T-cell (primary cell): ENCODE measurements around the gene BTBD7. TPM values are rescaled to one million over a fixed set of nuclear protein-coding genes. Genes with fewer than 3 reads are reported as not detected.

Experiments used
- ATAC-seq, 4 experiments: fragments of 200-7000 bp in 3 of 4; fragments of 150-1000 bp in 1 of 4; cut with Tn5 transposase; replicated peaks in 1 of 4; 1 replicate in 3 of 4; 2 replicates in 1 of 4; pipeline ENCODE4 v1.10.0; 2021; ENCODE audit warnings: moderate library complexity in 3 of 4, mild to moderate bottlenecking in 2 of 4, moderate number of reproducible peaks in 1 of 4
- CTCF ChIA-PET, 2 donors: fragments of 300-600 bp; sonication (Branson Sonifier 250); formaldehyde crosslinking; loops; one replicate each; lab custom pipeline; 2022; ENCODE audit warnings: antibody characterized with exemption in 2 of 2; lab: Charles Lee
- POLR2A ChIA-PET, 2 donors: fragments of 300-600 bp; sonication (Branson Sonifier 250); formaldehyde crosslinking; loops; one replicate each; lab custom pipeline; 2022; ENCODE audit warnings: antibody characterized with exemption in 2 of 2; lab: Charles Lee
- DNase-seq, 35 experiments: peaks; one replicate each; pipeline versions ENCODE4 v3.0.0 to v3.0.0-alpha.2; 2013 to 2023
- H3K27ac ChIP-seq: one replicate; pipeline ENCODE4 v1.5.1; 2013; ENCODE audit warnings: low read length
- H3K27me3 ChIP-seq, 2 experiments: replicated peaks in 1 of 2; 1 replicate in 1 of 2; 2 replicates in 1 of 2; pipeline versions ENCODE4 v1.6.1 to v1.7.0; 2013; ENCODE audit warnings: low read length in 1 of 2, mixed read lengths in 1 of 2; ENCODE audit not compliant: control insufficient read depth in 2 of 2, insufficient read depth in 2 of 2; ENCODE audit errors: extremely low read depth in 1 of 2
- H3K36me3 ChIP-seq, 2 donors: 1 replicate in 1 of 2; 2 replicates in 1 of 2; pipeline versions ENCODE4 v1.6.1 to v1.7.0; 2013; ENCODE audit warnings: low read length in 1 of 2; ENCODE audit not compliant: control insufficient read depth in 2 of 2, insufficient read depth in 1 of 2; ENCODE audit errors: extremely low read depth in 1 of 2
- H3K4me1 ChIP-seq, 2 experiments: 1 replicate in 1 of 2; 2 replicates in 1 of 2; pipeline versions ENCODE4 v1.6.1 to v1.7.0; 2013; ENCODE audit warnings: low read length in 2 of 2, mixed read lengths in 1 of 2; ENCODE audit not compliant: insufficient read depth in 2 of 2, control insufficient read depth in 1 of 2; ENCODE audit errors: extremely low read depth in 1 of 2
- H3K4me3 ChIP-seq, 2 donors: 1 replicate in 1 of 2; 2 replicates in 1 of 2; pipeline versions ENCODE4 v1.5.1 to v1.7.0; 2013; ENCODE audit warnings: mild to moderate bottlenecking in 2 of 2, low read length in 1 of 2, moderate library complexity in 1 of 2; ENCODE audit not compliant: control insufficient read depth in 1 of 2; ENCODE audit errors: extremely low read depth in 1 of 2
- H3K9me3 ChIP-seq: 2 replicates; pipeline ENCODE4 v1.7.0; 2013
- H3K27ac Mint-ChIP-seq, 2 donors: one replicate each; pipeline ENCODE4 v1.8.0; 2020 to 2021; ENCODE audit warnings: mild to moderate bottlenecking in 2 of 2, mixed read lengths in 2 of 2
- H3K27me3 Mint-ChIP-seq, 2 donors: one replicate each; pipeline ENCODE4 v1.8.0; 2021 to 2022; ENCODE audit warnings: mixed read lengths in 2 of 2
- H3K36me3 Mint-ChIP-seq: one replicate; pipeline ENCODE4 v1.8.0; 2021; ENCODE audit warnings: mixed read lengths
- H3K4me1 Mint-ChIP-seq, 3 donors: one replicate each; pipeline ENCODE4 v1.8.0; 2020 to 2022; ENCODE audit warnings: mixed read lengths in 3 of 3, mild to moderate bottlenecking in 1 of 3
- H3K4me3 Mint-ChIP-seq, 3 donors: one replicate each; pipeline ENCODE4 v1.8.0; 2020 to 2022; ENCODE audit warnings: mild to moderate bottlenecking in 3 of 3, mixed read lengths in 3 of 3, moderate library complexity in 3 of 3
- H3K9me3 Mint-ChIP-seq, 3 donors: one replicate each; pipeline ENCODE4 v1.8.0; 2020 to 2022; ENCODE audit warnings: mixed read lengths in 3 of 3
- WGBS: methylation state at CpG from one replicate; pipeline ENCODE4 v1.1.5; 2013; ENCODE audit warnings: missing lambda C conversion rate; ENCODE audit not compliant: insufficient coverage; 5-methylcytosine and 5-hydroxymethylcytosine counted together
- total RNA-seq, 35 experiments: library from RNA in 6 of 35; stranded (reverse) in 6 of 35; fragments of 120-200 nt in 1 of 35; gene quantifications; one replicate each; pipeline versions ENCODE4 v1.2.1 to v1.2.4 and lab custom pipeline; 2013 to 2026

Gene BTBD7
- total RNA-seq, 5 donors from 2014 or later (not counting 1 experiment from before 2014, with no cell fraction given) = 21.6 to 26.1 (median 26.0) TPM

DNA sequence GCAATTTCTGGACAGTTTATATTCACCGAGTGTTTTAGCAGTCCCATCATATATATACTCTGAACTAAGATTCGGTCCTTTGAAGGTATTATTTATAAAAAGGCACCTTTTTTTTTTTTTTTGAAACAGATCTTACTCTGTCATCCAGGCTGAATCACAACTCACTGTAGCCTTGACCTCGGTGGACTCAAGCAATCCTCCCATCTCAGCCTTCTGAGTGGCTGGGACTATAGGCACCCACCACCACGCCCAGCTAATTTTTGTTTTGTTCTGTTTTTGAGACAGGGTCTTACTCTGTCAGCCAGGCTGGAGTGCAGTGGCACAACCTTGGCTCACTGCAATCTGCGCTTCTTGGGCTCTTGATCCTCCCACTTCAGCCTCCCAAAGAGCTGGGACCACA is 52.1 kb downstream of the BTBD7 start:
- WGBS = 100% methylated on average over 1 of the region's 5 CpGs
- DNase-seq (no peak), ATAC-seq (no peak)
- Mint-ChIP-seq H3K9me3 (no peaks in the 10 kb centered on the region), H3K27me3 (no peaks in the 10 kb centered on the region), H3K4me1 (peaks cover 12 to 16% (median 13%) of the 10 kb centered on the region in 3 donors), H3K36me3 (peaks cover 27% of the 10 kb centered on the region), H3K27ac (no peak overlapping the region), H3K4me3 (no peak overlapping the region)
- CTCF ChIA-PET = no interaction called here
- H3K27me3 ChIP-seq = no peaks in the 10 kb centered on the region
- peaks cover 0 to 3% of the 10 kb centered on the region in 2 experiments for H3K4me1 ChIP-seq
- no peaks in the 10 kb centered on the region for H3K9me3 ChIP-seq
- peaks cover 0 to under 1% of the 10 kb centered on the region in 2 donors for H3K36me3 ChIP-seq
- no peak overlapping the region for H3K4me3 ChIP-seq
- POLR2A ChIA-PET = no interaction called here
- H3K27ac ChIP-seq = no peak overlapping the region

DNA sequence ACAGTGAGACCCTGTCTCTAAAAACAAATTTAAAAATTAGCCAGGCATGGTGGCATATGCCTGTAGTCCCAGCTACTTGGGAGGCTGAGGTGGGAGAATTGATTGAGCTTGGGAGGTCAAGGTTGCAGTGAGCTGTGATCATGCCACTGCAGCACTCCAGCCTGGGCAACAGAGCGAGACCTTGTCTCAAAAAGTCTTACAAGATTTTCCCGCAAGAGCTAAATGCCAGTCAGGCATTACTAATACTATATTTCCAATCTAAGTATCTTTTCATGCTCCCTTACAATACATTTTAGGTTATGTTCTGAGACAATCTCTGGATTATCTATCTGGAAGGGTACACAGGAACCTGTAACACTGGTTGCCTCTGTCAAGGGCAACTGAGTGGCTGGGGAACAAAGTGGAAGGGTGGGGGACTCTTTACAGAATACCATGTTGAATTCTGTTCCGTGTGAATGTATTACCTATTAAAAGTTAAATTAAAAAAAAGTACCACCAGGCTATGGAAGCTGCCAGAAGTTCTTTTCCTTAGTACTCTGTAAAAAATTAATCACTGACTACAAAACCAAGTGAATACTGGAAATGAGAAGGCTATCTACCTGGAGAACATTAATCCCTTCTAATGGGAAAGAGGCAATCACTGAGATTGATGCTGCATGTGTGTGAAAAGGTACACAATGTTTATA is 56.7 kb downstream of the BTBD7 start:
- Histone ChIP-seq H3K27me3 (no peaks in the 10 kb centered on the region), H3K9me3 (no peaks in the 10 kb centered on the region), H3K27ac (no peak overlapping the region), H3K36me3 (peaks cover 2 to 3% of the 10 kb centered on the region in 2 donors), H3K4me1 (peaks cover 0 to 2% of the 10 kb centered on the region in 2 experiments), H3K4me3 (no peak overlapping the region)
- H3K4me3 Mint-ChIP-seq = no peak overlapping the region
- CTCF ChIA-PET = no interaction called here
- H3K27me3 Mint-ChIP-seq = no peaks in the 10 kb centered on the region
- H3K36me3 Mint-ChIP-seq = peaks cover 34% of the 10 kb centered on the region
- WGBS = 100% methylated on average over 1 of the region's 3 CpGs
- DNase-seq = no peak
- no peaks in the 10 kb centered on the region for H3K9me3 Mint-ChIP-seq
- H3K4me1 Mint-ChIP-seq = peaks cover 2 to 11% (median 7%) of the 10 kb centered on the region in 3 donors
- H3K27ac Mint-ChIP-seq = no peak overlapping the region
- POLR2A ChIA-PET = no interaction called here
- ATAC-seq = no peak

DNA sequence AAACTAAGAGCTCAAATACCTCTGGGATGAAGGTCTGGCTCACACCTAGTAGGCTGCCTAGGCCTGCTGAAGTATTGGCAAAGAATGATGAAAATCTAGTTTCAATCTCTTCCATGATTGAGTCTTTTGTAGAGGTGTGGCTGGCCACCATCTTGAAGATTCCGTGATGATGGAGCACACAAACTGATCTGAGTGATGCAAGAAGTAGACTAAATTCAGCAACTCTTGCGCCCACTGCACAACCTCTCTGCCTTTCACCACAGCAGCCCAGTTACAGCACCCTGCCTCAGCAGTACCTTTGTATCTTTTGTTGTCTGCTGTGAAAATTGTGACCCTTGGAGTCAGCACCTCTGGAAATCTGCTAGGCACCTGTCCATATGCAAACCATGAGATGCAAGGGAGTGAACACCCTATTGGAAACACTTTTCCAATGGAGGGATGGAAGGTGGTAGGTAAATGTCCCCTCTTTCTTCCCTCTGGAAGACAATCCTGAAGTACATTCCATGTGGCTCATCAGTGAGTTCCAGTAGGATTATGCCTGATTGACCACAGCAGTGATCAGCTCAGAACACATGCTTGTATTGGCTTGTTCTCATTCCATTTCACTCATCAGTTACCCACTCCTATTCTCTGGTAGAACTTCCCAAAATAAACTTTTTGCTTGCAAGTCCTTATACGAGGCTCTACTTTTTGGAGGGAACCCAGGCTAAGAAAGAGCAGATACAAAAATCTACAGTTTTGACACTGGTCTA is 58.6 kb downstream of the BTBD7 start:
- CTCF ChIA-PET = interaction anchor here in 1 of 2 donors (0.5 kb wide), 1 partner anchor 542 kb away, joined by 5 read pairs; no protein-coding TSS in a partner anchor
- Mint-ChIP-seq H3K36me3 (peaks cover 32% of the 10 kb centered on the region), H3K27me3 (no peaks in the 10 kb centered on the region), H3K27ac (no peak overlapping the region), H3K4me1 (peaks cover 2 to 16% (median 5%) of the 10 kb centered on the region in 3 donors), H3K4me3 (no peak overlapping the region), H3K9me3 (no peaks in the 10 kb centered on the region)
- ATAC-seq (no peak), DNase-seq (no peak)
- H3K4me3 ChIP-seq = no peak overlapping the region
- no CpG with 5 or more reads among the region's 3 CpGs for WGBS
- H3K4me1 ChIP-seq = no peaks in the 10 kb centered on the region
- H3K27ac ChIP-seq = no peak overlapping the region
- POLR2A ChIA-PET = no interaction called here
- no peaks in the 10 kb centered on the region for H3K27me3 ChIP-seq
- no peaks in the 10 kb centered on the region for H3K9me3 ChIP-seq
- H3K36me3 ChIP-seq = peaks cover 2 to 3% of the 10 kb centered on the region in 2 donors

DNA sequence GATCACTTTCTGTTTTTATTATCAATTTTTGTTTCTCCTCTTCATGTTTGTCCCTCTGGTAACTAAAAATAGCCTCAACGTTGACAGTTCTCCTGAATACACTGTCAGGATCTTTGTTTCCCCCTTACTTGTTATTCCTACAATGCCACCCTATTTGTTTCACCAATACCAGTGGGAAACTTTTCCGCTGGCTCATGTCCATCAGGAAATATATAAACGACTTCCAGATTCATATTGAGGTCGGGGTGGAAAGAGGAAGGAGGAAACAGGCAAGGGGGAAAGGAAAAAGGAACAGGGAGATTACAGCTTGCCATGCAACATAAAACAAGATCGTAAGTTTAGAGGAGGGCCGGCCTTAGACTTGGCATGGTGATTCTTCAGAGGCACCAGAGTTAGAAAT is 61.7 kb downstream of the BTBD7 start:
- Mint-ChIP-seq H3K27me3 (no peaks in the 10 kb centered on the region), H3K4me1 (peaks cover 5 to 36% (median 21%) of the 10 kb centered on the region in 3 donors), H3K36me3 (peaks cover 26% of the 10 kb centered on the region), H3K9me3 (no peaks in the 10 kb centered on the region), H3K27ac (no peak overlapping the region), H3K4me3 (no peak overlapping the region)
- DNase-seq (no peak), ATAC-seq (no peak)
- POLR2A ChIA-PET = no interaction called here
- no peaks in the 10 kb centered on the region for H3K4me1 ChIP-seq
- H3K9me3 ChIP-seq = no peaks in the 10 kb centered on the region
- CTCF ChIA-PET = no interaction called here
- H3K27ac ChIP-seq = no peak overlapping the region
- H3K36me3 ChIP-seq = peaks cover 2 to 3% of the 10 kb centered on the region in 2 donors
- no peaks in the 10 kb centered on the region for H3K27me3 ChIP-seq
- WGBS = 83% methylated on average over 3 of the region's 6 CpGs
- H3K4me3 ChIP-seq = no peak overlapping the region

DNA sequence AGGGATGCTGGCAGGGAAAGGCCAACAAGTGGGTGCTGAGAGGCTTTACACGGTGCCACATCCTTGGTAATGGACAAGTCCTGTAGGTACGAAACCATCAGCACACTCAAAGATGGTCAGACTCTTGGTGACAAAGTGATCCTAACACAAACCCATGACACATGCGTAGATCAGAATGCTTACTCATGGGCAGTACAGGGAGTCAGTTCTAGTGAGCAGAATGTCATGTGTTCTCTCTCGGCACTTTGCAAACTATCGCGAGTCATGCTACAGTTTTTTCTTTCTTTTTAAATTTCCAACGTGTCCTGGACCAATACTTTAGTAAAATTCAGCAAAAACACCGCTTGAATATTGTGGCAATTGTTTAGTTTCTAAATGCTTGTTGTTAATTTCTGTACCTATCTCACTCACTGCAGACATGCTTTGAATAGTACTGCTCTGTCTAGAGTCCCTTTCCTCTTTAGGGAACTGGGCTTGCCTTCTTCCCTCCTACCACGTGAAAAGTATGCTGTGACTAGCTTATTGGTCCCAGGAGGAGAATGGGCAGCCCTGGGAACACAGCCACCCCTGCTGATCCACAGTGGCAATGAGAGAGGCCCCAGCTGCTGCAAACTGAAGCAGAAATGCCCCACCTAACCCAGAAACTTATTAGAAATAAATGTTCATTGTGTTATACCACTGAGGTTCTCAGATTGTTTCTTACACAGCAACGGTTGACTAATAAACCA is 63.3 kb downstream of the BTBD7 start:
- H3K27ac Mint-ChIP-seq = no peak overlapping the region
- 100% methylated on average over 2 of the region's 10 CpGs for WGBS
- H3K4me1 Mint-ChIP-seq = peaks cover 9 to 38% (median 26%) of the 10 kb centered on the region in 3 donors
- Histone ChIP-seq H3K4me1 (no peaks in the 10 kb centered on the region), H3K27me3 (no peaks in the 10 kb centered on the region), H3K36me3 (peaks cover 2% of the 10 kb centered on the region in 2 donors), H3K9me3 (no peaks in the 10 kb centered on the region), H3K27ac (no peak overlapping the region), H3K4me3 (no peak overlapping the region)
- peaks cover 29% of the 10 kb centered on the region for H3K36me3 Mint-ChIP-seq
- H3K4me3 Mint-ChIP-seq = no peak overlapping the region
- no peaks in the 10 kb centered on the region for H3K27me3 Mint-ChIP-seq
- no peaks in the 10 kb centered on the region for H3K9me3 Mint-ChIP-seq
- DNase-seq (no peak), ATAC-seq (no peak)
- POLR2A ChIA-PET = no interaction called here
- CTCF ChIA-PET = interaction anchor here in 1 of 2 donors (0.7 kb wide), 1 partner anchor 25 kb away, joined by 3 read pairs; no protein-coding TSS in a partner anchor

DNA sequence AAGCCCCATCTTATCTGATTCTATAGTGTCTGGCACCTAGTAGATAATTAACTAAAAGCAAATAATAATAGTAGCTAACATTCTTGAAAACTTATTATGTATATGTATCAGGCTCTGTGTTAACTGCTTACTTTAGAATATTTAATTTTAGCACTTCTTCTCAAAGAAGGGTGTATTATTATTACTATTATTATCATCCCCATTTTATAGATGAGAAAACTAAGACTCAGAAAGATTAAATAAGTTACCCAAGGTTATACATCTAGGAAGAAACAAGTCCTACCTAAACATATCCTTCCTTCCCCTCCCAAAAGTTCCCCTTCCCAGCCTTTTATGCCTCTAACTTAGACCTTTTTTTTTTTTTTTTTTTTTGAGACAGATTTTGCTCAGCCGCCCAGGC is 64.4 kb downstream of the BTBD7 start:
- no peak overlapping the region for H3K4me3 Mint-ChIP-seq
- POLR2A ChIA-PET = no interaction called here

More for the DNA sequence above, 64.4 kb downstream of the BTBD7 start:
- no peak for DNase-seq
- Mint-ChIP-seq H3K27me3 (no peaks in the 10 kb centered on the region), H3K36me3 (peaks cover 31% of the 10 kb centered on the region), H3K4me1 (peaks cover 17 to 43% (median 36%) of the 10 kb centered on the region in 3 donors), H3K27ac (no peak overlapping the region), H3K9me3 (no peaks in the 10 kb centered on the region)
- peaks cover 0 to 2% of the 10 kb centered on the region in 2 experiments for H3K4me1 ChIP-seq
- WGBS = no CpG with 5 or more reads among the region's 1 CpG
- CTCF ChIA-PET = no interaction called here
- H3K27ac ChIP-seq = no peak overlapping the region
- H3K4me3 ChIP-seq = no peak overlapping the region
- H3K27me3 ChIP-seq = no peaks in the 10 kb centered on the region
- ATAC-seq = no peak
- peaks cover 4 to 5% of the 10 kb centered on the region in 2 donors for H3K36me3 ChIP-seq
- no peaks in the 10 kb centered on the region for H3K9me3 ChIP-seq
